Liver (tissue), 3 donors: ENCODE measurements around the gene ELF4.

Source experiments
- FOXA1 ChIP-seq: IDR thresholded peaks from 2 replicates; pipeline ENCODE4 v1.6.1; 2016; ENCODE audit warnings: antibody characterized with exemption
- GABPA ChIP-seq, 2 donors: IDR thresholded peaks in 1 of 2; conservative IDR thresholded peaks in 1 of 2; 2 replicates each; pipeline ENCODE4 v1.6.1; 2016; ENCODE audit warnings: antibody characterized with exemption in 2 of 2, mild to moderate bottlenecking in 1 of 2, moderate library complexity in 1 of 2
- JUND ChIP-seq, 2 donors: IDR thresholded peaks; 2 replicates each; pipeline ENCODE4 v1.6.1; 2016; ENCODE audit warnings: antibody characterized with exemption in 2 of 2
- RAD21 ChIP-seq, 2 donors: IDR thresholded peaks; 2 replicates each; pipeline ENCODE4 v1.6.1; 2016; ENCODE audit warnings: antibody characterized with exemption in 2 of 2, mild to moderate bottlenecking in 2 of 2
- TF ChIP-seq, protein P1 (sequence below): fragments of 150-350 bp; IDR thresholded peaks from 2 replicates; pipeline ENCODE4 v1.5.1; 2017; ENCODE audit warnings: improper control_type of control experiment, low read depth, low read length; ENCODE audit not compliant: missing input control
- TF ChIP-seq, protein P2 (sequence below): IDR thresholded peaks from 2 replicates; pipeline ENCODE4 v1.6.1; 2016; ENCODE audit warnings: antibody characterized with exemption
- TF ChIP-seq, protein P3 (sequence below): IDR thresholded peaks from 2 replicates; pipeline ENCODE4 v1.6.1; 2016; ENCODE audit warnings: antibody characterized with exemption
- donor health status: healthy.
- donor health status: healthy.

DNA sequence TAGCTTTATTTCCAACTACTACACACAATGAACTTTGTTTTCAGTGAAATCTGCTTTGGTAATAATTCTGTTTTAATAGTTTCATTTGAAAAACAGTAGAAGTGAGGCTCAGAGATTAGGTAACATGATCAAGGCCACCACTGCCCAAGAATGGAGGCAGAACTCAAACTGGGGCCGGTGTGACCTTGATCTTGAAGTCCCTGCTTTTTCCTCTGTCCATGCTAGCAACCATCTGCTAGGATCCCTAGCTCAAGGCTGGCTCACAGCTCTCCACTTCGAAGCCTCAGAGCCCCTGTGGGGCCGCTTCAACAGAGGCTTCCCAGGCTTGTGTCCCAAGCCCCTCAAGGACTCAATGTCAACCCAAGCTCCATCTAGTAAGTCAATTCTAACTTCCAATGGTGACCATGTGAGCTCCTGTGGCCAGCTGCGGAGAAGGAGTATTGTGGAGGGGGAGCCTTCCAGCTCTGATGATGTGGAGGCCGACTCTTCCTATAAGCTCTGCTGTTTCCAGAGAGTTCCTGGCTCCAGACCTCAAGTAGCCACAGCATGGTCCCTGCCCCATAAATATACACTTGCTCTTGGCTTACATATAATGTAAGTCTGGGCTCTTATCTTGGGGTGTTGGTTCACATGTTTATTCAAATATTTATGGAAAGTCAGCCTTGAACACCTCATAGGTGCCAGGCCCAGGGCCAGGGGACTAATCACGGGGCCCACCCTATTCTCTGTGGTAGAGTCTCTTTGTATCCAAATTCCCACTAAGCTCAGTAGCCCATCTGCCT, 14.9 kb downstream of the ELF4 start:
- TF ChIP-seq GABPA (IDR thresholded peaks at IDR 0.05 in 1 of 2, conservative IDR thresholded peaks at IDR 0.05 in 1 of 2) (no peak), JUND (IDR thresholded peaks at IDR 0.05) (no peak), FOXA1 (no peak), RAD21 (IDR thresholded peaks at IDR 0.05) (no peak)
- TF ChIP-seq, protein P1, sequence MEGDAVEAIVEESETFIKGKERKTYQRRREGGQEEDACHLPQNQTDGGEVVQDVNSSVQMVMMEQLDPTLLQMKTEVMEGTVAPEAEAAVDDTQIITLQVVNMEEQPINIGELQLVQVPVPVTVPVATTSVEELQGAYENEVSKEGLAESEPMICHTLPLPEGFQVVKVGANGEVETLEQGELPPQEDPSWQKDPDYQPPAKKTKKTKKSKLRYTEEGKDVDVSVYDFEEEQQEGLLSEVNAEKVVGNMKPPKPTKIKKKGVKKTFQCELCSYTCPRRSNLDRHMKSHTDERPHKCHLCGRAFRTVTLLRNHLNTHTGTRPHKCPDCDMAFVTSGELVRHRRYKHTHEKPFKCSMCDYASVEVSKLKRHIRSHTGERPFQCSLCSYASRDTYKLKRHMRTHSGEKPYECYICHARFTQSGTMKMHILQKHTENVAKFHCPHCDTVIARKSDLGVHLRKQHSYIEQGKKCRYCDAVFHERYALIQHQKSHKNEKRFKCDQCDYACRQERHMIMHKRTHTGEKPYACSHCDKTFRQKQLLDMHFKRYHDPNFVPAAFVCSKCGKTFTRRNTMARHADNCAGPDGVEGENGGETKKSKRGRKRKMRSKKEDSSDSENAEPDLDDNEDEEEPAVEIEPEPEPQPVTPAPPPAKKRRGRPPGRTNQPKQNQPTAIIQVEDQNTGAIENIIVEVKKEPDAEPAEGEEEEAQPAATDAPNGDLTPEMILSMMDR, result no peak
- TF ChIP-seq, protein P2, sequence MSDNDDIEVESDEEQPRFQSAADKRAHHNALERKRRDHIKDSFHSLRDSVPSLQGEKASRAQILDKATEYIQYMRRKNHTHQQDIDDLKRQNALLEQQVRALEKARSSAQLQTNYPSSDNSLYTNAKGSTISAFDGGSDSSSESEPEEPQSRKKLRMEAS, result no peak
- TF ChIP-seq, protein P3, sequence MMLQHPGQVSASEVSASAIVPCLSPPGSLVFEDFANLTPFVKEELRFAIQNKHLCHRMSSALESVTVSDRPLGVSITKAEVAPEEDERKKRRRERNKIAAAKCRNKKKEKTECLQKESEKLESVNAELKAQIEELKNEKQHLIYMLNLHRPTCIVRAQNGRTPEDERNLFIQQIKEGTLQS, result no peak
